Stomach (tissue), 9 donors: Measurements from ENCODE around the gene HPCAL4. TPM values are rescaled to one million over a fixed set of nuclear protein-coding genes. Genes with fewer than 3 reads are reported as not detected.

Source experiments
- DNase-seq, 2 donors: peaks; one replicate each; pipeline versions ENCODE4 v3.0.0 to v3.0.0-alpha.2; 2013 to 2019
- H3K27ac ChIP-seq, 5 donors: fragments of 200-600 bp in 4 of 5; sonication (generic) in 4 of 5; one replicate each; pipeline ENCODE4 v1.5.1; 2013 to 2019; ENCODE audit warnings: mild to moderate bottlenecking in 1 of 5, moderate library complexity in 1 of 5
- H3K27me3 ChIP-seq, 3 donors: fragments of 200-600 bp; sonication (generic); one replicate each; pipeline ENCODE4 v1.5.1; 2017 to 2019; ENCODE audit warnings: mixed run types in 1 of 3
- H3K36me3 ChIP-seq, 4 donors: fragments of 200-600 bp; sonication (generic); 1 replicate in 3 of 4; 2 replicates in 1 of 4; pipeline ENCODE4 v1.5.1; 2016 to 2019
- H3K4me1 ChIP-seq, 4 donors: fragments of 200-600 bp; sonication (generic); one replicate each; pipeline ENCODE4 v1.5.1; 2016 to 2019
- H3K4me3 ChIP-seq, 4 donors: fragments of 200-600 bp; sonication (generic) in 3 of 4; one replicate each; pipeline ENCODE4 v1.5.1; 2016 to 2019; ENCODE audit warnings: mild to moderate bottlenecking in 1 of 4
- H3K9me3 ChIP-seq, 4 donors: fragments of 200-600 bp; sonication (generic); one replicate each; pipeline ENCODE4 v1.5.1; 2016 to 2019
- CTCF ChIP-seq, 7 experiments: fragments of 450-650 bp in 4 of 7; fragments of 200-600 bp in 3 of 7; sonication (generic) in 3 of 7; IDR thresholded peaks; one replicate each; pipeline ENCODE4 v1.5.1; 2016 to 2019; ENCODE audit warnings: antibody characterized with exemption in 7 of 7, control low read depth in 2 of 7, mild to moderate bottlenecking in 1 of 7
- EP300 ChIP-seq: sonication (generic); formaldehyde crosslinking; IDR thresholded peaks from one replicate; pipeline ENCODE4 v1.6.1; 2017; ENCODE audit warnings: antibody characterized with exemption
- POLR2A ChIP-seq, 4 donors: fragments of 450-650 bp; IDR thresholded peaks; one replicate each; pipeline ENCODE4 v1.6.1; 2016; ENCODE audit warnings: antibody characterized with exemption in 4 of 4, control low read depth in 2 of 4, mild to moderate bottlenecking in 1 of 4, moderate library complexity in 1 of 4
- POLR2AphosphoS5 ChIP-seq, 3 donors: sonication (generic); formaldehyde crosslinking; IDR thresholded peaks; one replicate each; pipeline ENCODE4 v1.6.1; 2016; ENCODE audit warnings: antibody characterized with exemption in 3 of 3
- WGBS, 5 donors: extraction: QIAGEN DNeasy Blood & Tissue Kit in 3 of 5; methylation state at CpG; one replicate each; pipeline versions ENCODE4 v1.1.5 to v1.1.7; 2013 to 2018; 5-methylcytosine and 5-hydroxymethylcytosine counted together
- intact Hi-C: fragments of 100-400 bp; cut with DNase I; formaldehyde crosslinking; loops from one replicate; pipeline ENCODE4 v1.15.1; 2023; ENCODE audit warnings: low total_unique reads
- polyA plus RNA-seq, 3 donors: library from polyadenylated mRNA; stranded (reverse); fragments of 200-250 nt; gene quantifications; one replicate each; pipeline ENCODE4 v1.2.3, GENCODE V29; 2013
- total RNA-seq, 5 donors: library from RNA; depleted of rRNA; stranded (reverse); fragments of >200 nt; gene quantifications; one replicate each; pipeline versions ENCODE4 v1.1.0 to v1.2.3, GENCODE V29; 2014 to 2016
- donor health status: healthy with polysubstance abuse.
- donor health status: Bipolar disorder and iron deficiency.
- donor health status: healthy.

HPCAL4 gene
- total and polyA plus RNA-seq, 8 donors, result 0.06 to 1.5 (median 0.15) TPM; not detected in 3

GRCh38 chr1:39687243-39687642 is 4.0 kb downstream of the HPCAL4 start:
- no peaks in the 10 kb centered on the region for H3K36me3 ChIP-seq
- no peak for DNase-seq
- no peaks in the 10 kb centered on the region for H3K9me3 ChIP-seq
- no peak overlapping the region for H3K4me3 ChIP-seq
- no peak overlapping the region for H3K27ac ChIP-seq
- WGBS, 5 donors, result 59 to 81% (median 64%) methylated on average over 2 of the region's 2 CpGs
- TF ChIP-seq EP300 (no peak), CTCF (IDR thresholded peaks at IDR 0.05) (no peak), POLR2A (IDR thresholded peaks at IDR 0.05) (no peak), POLR2AphosphoS5 (IDR thresholded peaks at IDR 0.05) (no peak)
- peaks cover 0 to 95% (median 75%) of the 10 kb centered on the region in 3 donors for H3K27me3 ChIP-seq
- peaks cover 15 to 25% (median 19%) of the 10 kb centered on the region in 4 donors for H3K4me1 ChIP-seq
- intact Hi-C loops, result no loop called here

- no peak for DNase-seq
- no peaks in the 10 kb centered on the region for H3K36me3 ChIP-seq
- peaks cover 0 to 7% (median 3%) of the 10 kb centered on the region in 4 donors for H3K4me1 ChIP-seq
- 71 to 85% (median 74%) methylated on average over 3 of the region's 3 CpGs for WGBS, 5 donors
- H3K9me3 ChIP-seq, result no peaks in the 10 kb centered on the region
- no peak overlapping the region for H3K4me3 ChIP-seq
- H3K27me3 ChIP-seq, result peaks cover 0 to 88% (median 61%) of the 10 kb centered on the region in 3 donors
- no peak for TF ChIP-seq POLR2A (IDR thresholded peaks at IDR 0.05)
- no peak for TF ChIP-seq CTCF (IDR thresholded peaks at IDR 0.05)
- no peak for TF ChIP-seq EP300
- no peak for TF ChIP-seq POLR2AphosphoS5 (IDR thresholded peaks at IDR 0.05)
- intact Hi-C loops, result no loop called here
- no peak overlapping the region for H3K27ac ChIP-seq
Observed at GRCh38 chr1:39685071-39685470, 6.2 kb downstream of the HPCAL4 start.

- no peaks in the 10 kb centered on the region for H3K9me3 ChIP-seq
- no peak for TF ChIP-seq EP300
- no peak for TF ChIP-seq CTCF (IDR thresholded peaks at IDR 0.05)
- no peak for TF ChIP-seq POLR2A (IDR thresholded peaks at IDR 0.05)
- no peak for TF ChIP-seq POLR2AphosphoS5 (IDR thresholded peaks at IDR 0.05)
- peaks cover 0 to 7% (median 3%) of the 10 kb centered on the region in 4 donors for H3K4me1 ChIP-seq
- H3K36me3 ChIP-seq, result no peaks in the 10 kb centered on the region
- no peak overlapping the region for H3K4me3 ChIP-seq
- intact Hi-C loops, result no loop called here
- DNase-seq, result no peak
- WGBS, 5 donors, result 27 to 93% (median 47%) methylated on average over 3 to 13 of the region's 13 CpGs
- H3K27me3 ChIP-seq, result peaks cover 0 to 86% (median 53%) of the 10 kb centered on the region in 3 donors
- H3K27ac ChIP-seq, result no peak overlapping the region
Observed at GRCh38 chr1:39684313-39684664, 6.9 kb downstream of the HPCAL4 start.

DNA sequence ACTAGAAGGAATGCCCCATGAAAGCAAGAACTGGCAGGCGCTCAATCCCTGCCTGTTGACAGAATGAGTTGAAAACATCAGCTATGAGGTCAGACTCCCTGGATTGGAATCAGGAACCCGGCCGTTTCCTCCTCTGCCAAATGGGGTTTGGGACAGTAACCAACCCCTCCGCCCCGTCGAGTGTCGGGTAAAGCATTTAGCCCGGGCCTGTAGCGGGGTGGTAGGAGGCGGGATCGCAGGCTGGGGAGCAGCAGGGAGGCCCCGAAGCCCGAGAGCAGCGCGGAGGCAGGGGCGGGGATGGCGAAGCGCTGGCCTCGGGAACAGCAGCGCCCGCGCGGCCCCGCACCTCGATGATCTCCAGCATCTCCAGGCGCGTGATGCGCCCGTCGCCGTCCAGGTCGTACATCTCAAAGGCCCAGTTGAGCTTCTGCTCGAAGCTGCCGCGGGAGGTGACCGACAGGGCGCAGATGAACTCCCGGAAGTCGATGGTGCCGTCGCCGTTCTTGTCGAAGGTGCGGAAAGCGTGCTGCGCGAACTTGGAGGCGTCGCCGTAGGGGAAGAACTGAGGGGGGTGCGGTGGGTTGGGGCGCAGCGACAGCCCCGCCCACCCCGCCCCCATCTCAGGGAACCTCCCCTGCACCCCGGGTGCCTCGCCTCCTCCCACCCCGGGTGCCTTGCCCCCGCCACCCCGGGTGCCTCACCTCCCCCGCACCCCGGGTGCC is 7.5 kb downstream of the HPCAL4 start:
- no peak overlapping the region for H3K27ac ChIP-seq
- H3K36me3 ChIP-seq, result no peaks in the 10 kb centered on the region
- no peaks in the 10 kb centered on the region for H3K9me3 ChIP-seq
- H3K4me1 ChIP-seq, result peaks cover 0 to 7% (median 3%) of the 10 kb centered on the region in 4 donors
- H3K27me3 ChIP-seq, result peaks cover 0 to 81% (median 48%) of the 10 kb centered on the region in 3 donors
- WGBS, 5 donors, result 9 to 23% (median 14%) methylated on average over 26 to 62 of the region's 62 CpGs
- intact Hi-C loops, result no loop called here
- peak in 1 of 2 donors; percentile 54 for DNase-seq
- TF ChIP-seq POLR2AphosphoS5 (IDR thresholded peaks at IDR 0.05) (no peak), CTCF (IDR thresholded peaks at IDR 0.05) (no peak), EP300 (no peak)
- H3K4me3 ChIP-seq, result peak overlapping the region in 2 of 4 donors; percentile 9 to 29
